Islet precursor cell (in vitro differentiated cells): ENCODE measurements around the gene TUBG2.

Source experiments
- DNase-seq: peaks from one replicate; pipeline ENCODE4 v3.0.0-alpha.2; 2018

TUBG2 gene

DNA sequence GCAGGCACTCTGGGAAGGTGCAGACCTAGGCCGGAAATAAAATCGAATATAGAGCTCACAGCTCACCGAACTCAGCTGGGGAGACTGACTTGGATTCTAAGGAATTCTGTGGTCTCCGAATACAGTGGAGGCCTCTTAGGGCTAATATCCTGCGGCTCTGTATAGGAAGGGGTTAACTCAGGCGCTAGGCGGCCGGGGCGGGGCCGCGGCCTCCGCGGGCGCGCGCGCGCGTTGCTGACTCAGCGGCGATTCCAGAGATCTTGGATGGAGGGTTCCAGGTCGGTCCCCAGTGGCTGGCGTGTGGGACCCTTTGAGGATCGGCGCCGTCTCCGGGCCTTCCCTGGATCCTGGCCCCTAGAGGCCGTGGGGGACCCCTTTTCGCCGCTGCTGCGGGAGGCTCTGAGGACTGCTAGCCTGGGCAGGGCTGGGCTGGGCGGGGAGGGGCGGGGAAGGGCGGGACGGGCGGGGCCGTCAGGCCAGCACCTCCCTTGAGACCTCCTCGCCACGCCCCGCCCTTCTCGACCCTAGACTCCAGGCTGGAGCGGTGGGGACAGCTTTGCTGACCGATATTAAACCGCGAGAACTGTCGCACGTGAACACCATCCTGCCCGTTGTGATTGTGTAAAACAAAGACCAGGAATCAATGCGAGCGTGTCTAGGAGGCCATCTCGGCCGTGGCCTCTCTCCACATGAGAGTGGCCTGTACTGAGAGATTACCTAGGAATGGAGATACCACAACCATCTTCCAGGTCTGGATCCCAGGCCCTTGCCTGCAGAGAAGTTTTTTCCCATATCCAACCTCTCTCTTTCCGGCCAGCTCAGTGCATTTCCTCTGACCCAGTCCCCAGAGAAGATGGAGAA is 19.1 kb downstream of the TUBG2 start:
- peak; percentile 98 for DNase-seq

DNA sequence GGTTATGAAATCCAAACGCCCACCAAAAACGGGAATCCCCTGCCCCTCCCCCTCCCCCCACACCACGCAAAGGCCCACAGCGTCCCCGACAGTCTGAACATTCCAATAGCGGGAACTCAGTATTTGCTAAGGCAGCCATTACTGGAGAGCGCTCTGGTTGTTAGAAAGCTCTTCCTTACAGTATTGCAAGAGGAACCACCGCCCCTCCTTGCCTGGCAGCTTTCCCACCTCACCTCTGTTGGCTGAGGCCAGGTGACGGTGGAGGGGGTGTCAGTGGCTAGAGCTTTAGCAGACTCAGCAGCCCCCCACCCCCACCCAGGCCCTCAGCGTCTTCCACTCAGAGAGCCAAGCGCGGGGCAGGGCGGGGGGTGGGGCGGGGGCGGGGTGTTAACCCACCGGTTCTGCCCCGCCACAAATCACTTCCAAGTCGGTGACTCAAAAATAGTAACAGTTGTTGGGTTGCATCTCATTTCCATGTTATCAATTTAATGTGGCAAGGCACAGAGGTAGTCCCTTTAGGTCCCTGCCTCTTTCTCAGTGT is 19.9 kb downstream of the TUBG2 start:
- DNase-seq, result peak; percentile 86

DNA sequence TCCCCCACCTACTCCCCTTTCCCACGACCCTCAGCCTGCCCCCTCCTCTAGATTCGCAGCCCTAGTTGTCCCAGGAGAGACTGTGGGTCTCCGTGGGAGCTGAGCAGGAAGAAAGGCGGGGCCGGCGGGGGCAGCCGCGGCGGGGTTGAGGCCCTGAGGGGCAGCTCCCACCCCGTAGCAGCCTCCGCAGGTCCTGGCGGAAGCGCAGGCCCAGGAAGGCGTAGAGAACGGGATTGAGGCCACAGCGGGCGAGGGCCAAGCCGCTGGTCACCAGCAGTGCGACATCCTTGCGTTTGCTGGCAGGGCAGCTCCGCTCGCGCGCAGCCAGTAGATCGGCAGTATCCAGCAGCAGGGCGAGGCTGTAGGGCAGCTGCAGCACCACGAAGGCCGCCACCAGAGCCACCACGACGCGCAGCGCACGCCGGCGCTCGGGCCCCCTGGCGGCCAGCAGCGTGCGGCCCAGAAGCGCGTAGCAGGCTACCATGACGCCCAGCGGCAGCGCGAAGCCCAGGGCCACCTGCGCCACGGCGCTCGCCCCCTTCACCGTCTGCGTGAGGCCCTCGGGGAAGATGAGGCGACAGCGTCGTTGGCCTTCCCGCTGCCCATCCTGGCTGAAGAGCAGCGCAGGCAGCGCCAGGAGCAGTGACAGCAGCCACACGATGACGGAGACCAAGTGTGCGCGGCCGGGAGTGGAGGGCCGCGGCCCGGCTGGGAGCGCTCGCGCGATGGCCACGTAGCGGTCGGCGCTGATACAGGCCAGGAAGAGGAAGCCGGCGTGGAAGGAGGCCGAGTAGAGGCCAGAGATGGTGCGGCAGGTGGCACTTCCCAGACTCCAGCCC is 20.6 kb downstream of the TUBG2 start:
- DNase-seq, result peak; percentile 97

DNA sequence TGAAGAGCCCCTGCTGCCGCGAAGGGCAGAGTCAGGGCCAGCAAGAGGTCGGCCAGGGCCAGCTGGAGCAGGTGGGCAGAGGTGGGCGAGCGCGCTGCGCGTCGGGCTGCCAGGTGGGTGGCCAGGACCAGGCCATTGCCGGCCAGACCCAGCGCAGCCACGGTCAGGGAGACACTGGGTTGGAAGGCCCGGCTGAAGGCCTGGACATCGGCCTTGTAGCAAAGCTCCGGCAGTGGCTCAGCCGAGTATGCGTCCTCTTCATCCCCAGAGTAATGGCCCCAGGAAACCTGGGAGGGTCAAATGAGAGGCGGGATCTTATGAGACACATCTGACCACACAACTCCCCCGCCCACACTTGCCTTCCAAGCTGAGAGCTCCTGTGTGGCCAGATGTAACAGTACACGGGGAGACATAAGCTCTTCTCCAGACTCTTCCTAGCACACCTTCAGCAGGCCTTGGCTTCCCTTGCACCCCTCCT is 21.3 kb downstream of the TUBG2 start:
- no peak for DNase-seq

DNA sequence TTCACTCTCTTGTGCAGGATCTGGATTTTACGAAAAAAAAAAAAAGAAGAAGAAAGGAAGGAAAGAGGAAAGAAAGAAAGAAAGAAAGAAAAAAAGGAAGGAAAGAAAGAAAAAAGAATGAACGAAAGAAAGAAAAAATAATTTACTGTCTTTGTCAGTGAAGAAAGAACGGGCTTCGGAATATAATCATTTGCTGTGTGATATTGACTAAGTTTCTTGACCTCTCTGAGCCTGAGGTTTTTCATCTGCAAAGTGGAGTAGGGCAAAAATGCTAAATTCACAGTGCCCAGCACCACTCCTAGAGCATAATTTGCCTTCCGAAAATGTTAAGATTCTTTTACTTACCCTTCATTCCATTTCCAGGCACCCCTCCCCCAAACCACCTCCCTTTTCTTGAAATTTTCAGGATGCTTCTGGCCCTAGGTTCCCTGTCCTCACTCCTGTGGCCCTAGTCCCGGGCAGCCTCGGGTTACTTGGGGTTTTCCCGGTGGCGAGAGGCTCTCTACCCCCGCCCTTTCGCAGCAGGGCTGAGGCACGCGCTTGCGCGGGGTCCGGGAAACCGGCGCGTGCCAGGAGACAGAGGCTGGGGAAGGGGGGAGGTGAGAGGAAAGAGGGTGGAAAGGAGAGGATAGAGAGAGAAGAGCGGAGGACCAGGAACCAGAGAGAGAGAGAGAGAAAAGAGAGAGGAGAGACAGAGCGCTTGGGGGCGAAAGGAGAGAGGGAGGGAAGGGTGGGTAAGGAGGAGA is 23.1 kb downstream of the TUBG2 start, which contains the start of gene CNTNAP1:
CNTNAP1 (plus strand) TSS at position 556 of the 746 bp plus-strand sequence. CDS start 299 bp downstream, outside the sequence.
- peak; percentile 81 for DNase-seq

DNA sequence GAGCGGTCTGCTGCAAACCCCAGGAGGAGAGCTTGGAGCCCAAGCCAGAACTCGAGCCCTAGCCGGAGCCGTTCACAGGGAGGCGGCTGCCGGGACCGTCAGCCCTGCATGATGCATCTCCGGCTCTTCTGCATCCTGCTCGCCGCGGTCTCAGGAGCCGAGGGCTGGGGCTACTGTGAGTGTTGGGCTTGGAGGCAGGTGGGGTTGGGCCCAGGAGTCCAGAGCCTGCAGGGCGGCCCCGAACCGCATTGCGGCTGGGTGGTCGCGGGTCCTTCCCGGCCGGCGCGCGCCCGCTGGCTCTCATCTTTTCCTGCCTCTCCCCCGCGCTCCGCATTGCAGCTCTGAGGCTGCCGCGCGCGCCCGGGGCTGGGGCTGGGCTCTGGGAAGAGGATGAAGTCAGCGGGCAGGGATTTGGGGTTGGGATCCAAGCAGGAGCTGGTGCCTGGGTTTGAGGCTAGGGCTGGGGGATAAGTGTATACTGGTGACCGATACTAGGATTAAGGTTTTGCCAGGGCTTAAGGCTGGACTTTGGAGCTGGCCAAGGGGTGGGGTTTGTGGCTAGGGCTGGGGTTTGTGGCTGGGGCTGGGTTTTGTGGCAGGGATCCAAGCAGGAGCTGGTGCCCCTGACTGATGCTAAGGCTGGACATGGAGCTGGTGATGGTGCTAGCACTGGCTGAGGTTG is 23.8 kb downstream of the TUBG2 start:
- DNase-seq, result peak; percentile 87

DNA sequence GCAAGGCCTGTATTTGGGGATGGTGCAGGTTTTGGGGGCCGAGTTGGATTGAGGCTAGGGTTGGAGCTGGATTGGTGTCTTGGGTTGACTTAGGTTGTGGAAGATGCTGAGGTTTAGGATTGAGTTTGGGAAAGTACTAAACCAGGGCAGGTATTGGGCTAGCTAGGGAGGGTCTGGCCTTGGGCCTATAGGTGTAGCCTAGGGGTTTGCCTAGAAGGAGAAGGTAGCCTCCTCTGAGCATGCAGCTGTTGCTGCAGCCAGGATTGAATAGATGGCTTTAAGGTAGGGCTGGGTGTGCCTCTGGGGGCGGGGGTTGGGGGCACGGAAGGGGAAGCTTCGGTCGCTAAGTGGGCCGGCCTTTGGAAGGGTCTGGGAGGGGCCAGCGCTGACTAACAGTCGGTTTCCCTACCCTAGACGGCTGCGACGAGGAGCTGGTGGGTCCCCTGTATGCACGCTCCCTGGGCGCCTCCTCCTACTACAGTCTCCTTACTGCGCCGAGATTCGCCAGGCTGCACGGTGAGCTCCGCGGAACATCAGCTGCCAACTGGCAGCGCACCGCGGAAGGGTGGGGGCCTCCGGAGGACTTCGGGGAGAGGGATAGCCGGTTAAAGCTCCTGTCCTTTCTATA is 24.4 kb downstream of the TUBG2 start:
- DNase-seq, result no peak

DNA sequence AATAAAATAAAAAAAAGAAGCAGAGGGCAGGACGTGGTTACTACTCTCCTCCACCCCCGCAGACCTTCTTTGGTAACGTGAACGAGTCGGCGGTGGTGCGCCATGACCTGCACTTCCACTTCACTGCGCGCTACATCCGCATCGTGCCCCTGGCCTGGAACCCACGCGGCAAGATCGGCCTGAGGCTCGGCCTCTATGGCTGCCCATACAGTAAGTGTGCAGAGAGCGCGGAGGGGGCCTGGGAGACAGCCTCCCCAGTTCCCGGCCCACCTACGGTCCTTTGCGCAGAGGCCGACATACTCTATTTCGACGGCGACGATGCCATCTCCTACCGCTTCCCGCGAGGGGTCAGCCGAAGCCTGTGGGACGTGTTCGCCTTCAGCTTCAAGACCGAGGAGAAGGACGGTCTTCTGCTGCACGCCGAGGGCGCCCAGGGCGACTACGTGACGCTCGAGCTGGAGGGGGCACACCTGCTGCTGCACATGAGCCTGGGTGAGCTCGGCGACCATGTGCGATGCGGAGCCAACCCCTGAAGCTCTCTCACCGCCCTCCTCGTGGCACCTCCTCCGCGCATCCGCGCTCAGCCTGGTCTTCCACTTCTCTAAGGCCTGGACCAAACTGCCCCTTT is 26.0 kb downstream of the TUBG2 start:
- no peak for DNase-seq

DNA sequence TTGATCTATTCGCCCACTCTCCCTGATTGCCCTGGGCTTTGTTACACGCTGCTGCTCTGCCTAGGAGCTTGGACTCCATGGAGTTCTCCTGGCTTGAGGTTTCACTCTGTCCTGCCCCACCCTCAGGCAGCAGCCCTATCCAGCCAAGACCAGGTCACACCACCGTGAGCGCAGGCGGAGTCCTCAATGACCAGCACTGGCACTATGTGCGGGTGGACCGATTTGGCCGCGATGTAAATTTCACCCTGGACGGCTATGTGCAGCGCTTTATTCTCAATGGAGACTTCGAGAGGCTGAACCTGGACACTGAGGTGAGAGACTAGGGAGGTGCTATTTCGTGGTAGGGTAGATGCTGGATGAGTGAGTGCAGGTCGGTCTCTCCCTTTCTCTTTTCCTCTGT is 26.7 kb downstream of the TUBG2 start:
- no peak for DNase-seq

DNA sequence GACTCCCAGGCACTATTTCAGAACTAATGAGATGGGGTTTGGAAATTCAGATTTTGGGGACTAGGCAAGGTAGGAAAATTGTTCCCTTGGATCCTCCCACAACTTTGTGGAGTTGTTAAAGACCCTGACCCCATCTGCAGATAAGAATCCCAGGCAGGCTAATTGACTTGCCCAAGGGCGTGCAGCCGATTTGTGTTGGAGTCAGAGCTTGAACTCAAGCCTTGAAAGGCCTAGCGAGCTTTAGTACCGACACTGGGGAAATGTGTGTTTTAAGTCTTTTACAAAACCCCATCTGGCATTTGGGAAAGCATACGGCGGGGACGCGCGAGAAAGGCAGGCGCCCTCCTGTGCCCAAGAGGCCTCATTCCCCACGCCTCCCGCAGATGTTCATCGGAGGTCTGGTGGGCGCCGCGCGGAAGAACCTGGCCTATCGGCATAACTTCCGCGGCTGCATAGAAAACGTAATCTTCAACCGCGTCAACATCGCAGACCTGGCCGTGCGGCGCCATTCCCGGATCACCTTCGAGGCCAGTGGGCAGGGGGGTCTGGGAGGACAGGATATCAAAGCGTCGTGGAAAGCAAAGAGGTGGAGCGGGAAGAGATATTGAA is 27.5 kb downstream of the TUBG2 start:
- peak; percentile 86 for DNase-seq

DNA sequence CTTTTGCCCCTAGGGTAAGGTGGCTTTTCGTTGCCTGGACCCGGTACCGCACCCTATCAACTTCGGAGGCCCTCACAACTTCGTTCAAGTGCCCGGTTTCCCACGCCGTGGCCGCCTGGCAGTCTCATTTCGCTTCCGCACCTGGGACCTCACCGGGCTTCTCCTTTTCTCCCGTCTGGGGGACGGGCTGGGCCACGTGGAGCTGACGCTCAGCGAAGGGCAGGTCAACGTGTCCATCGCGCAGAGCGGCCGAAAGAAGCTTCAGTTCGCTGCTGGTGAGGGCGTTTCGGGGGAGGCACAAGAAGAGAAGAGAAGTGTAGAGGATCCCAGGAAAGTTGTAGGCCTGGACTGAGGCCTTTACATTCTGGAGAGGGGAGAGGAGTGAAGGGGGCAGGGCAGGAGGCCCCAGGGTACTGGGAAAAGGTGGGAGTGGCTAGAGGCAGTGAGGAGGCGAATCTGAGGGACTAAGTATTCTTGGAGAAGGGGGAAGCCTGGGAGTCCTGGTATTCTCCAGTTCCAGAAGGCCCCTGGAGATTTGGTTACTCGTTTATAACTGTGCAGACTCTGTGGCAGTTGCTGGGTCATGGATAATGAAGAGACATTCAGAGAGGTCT is 28.7 kb downstream of the TUBG2 start:
- no peak for DNase-seq

DNA sequence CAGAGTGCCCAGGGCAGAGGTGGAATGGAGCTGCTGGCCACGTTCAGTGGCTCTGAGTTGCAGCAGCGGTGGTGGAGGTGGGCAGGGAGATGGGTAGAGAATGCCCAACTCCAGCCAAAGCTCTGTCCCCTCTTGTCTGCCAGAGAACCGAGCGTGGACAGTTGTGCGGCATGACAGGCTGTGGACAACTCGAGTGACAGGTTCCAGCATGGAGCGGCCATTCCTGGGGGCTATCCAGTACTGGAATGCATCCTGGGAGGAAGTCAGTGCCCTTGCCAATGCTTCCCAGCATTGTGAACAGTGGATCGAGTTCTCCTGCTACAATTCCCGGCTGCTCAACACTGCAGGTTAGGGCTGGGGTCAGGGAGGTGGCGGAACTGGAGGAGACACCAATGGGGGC is 31.5 kb downstream of the TUBG2 start:
- DNase-seq, result no peak

DNA sequence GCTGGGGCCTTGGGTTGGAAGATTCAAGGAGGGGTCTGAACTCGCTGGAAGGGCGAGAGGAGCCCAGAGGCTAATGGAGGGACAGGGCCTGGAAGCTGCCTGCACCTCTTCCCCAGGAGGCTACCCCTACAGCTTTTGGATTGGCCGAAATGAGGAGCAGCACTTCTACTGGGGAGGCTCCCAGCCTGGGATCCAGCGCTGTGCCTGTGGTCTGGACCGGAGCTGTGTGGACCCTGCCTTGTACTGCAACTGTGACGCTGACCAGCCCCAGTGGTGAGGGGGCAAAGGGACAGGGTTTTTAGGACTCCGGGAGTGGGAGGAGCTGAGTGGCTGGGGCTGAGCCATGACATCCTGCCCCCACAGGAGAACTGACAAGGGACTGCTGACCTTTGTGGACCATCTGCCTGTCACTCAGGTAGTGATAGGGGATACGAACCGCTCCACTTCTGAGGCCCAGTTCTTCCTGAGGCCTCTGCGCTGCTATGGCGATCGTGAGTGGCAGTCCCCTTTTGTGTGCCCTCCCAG is 32.0 kb downstream of the TUBG2 start:
- no peak for DNase-seq

DNA sequence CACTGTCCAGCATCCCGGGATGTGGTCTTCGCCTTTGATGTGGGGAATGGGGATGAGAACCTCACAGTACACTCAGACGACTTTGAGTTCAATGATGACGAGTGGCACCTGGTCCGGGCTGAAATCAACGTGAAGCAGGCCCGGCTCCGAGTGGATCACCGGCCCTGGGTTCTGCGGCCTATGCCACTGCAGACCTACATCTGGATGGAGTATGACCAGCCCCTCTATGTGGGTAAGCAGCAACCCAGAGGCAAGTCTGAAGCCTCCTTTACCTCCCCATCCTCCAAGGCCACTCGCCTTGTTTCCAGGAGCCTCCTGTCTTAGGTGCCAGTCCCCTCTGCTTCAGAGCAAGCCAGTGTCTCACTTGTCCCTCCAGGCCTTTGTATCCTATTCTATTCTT is 33.4 kb downstream of the TUBG2 start:
- no peak for DNase-seq

DNA sequence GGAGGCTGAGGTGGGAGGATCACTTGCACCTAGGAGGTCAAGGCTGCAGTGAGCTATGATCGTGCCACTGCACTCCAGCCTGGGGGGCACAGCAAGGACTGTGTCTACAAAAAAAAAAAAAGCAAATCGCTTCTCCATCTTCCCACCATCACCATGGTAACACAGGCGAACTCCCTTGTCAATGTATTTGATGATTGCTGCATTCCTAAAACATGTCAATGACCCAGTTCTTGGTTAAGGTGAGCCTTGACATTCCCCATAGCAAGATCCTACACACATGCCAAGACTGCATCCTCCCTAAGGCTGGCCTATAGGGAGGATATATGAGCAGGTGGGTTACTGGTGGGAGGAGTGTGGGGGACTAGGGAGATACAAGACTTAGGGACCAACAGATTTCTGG is 35.4 kb downstream of the TUBG2 start:
- DNase-seq, result no peak

DNA sequence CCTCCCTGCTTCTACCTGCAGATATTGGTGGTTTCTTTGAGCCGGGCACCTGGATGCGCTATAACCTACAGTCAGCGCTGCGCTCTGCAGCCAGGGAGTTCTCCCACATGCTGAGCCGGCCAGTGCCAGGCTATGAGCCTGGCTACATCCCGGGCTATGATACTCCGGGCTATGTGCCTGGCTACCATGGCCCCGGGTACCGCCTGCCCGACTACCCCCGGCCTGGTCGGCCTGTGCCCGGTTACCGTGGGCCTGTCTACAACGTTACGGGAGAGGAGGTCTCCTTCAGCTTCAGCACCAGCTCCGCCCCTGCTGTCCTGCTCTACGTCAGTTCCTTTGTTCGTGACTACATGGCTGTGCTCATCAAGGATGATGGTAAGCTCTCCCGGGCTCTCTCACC is 36.4 kb downstream of the TUBG2 start:
- DNase-seq, result no peak

DNA sequence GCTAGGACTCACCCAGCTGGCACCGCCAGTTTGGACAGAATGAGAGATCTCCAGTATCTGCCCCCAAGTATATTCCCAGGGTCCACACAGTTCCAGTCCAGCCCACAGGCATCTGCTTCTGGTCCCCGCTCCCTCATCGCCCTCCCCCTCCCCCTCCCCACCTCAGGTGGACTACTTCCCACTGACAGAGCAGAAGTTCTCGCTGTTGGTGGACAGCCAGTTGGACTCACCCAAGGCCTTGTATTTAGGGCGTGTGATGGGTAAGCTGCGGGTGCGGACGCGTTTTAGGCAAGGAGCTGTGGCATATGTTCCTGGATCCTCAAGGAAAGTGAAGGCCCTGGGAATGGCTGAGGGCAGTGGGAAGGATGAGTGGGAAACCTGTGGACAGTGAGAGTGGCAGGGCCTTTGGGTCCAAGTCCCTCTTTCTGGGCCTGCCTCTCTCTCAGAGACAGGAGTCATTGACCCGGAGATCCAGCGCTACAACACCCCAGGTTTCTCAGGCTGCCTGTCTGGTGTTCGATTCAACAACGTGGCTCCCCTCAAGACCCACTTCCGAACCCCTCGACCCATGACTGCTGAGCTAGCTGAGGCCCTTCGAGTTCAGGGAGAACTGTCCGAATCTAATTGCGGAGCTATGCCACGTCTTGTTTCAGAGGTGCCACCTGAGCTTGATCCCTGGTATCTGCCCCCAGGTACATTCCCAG is 38.2 kb downstream of the TUBG2 start:
- DNase-seq, result peak; percentile 54

DNA sequence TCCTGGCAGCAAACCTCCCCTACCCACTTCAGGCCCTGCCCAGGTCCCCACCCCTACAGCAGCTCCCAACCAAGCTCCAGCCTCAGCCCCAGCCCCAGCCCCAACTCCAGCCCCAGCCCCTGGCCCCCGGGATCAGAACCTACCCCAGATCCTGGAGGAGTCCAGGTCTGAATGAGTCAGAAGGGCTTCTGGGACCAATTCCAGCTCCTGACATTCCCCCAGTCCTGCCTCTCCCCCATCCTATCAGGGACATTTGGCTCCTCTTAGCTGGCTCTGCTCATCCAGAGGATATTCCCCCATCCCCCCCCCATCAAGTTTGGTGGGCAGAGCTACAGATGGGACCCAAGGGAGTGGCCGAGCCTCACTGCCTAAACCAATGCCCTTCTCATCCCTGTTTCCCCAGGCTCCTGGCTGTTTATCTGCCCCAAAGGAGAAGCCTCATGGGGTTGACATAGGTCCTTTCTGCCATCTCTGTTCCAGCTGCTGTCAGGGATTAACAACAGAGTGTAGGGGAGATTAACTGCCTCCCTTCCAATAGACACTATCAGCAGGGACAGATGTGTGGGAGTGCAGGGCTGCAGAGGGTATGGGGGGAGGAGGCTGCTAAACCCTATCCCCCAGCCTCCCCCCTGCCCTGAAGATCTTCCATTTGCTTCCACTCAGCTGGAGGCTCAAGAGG is 39.8 kb downstream of the TUBG2 start:
- DNase-seq, result no peak

DNA sequence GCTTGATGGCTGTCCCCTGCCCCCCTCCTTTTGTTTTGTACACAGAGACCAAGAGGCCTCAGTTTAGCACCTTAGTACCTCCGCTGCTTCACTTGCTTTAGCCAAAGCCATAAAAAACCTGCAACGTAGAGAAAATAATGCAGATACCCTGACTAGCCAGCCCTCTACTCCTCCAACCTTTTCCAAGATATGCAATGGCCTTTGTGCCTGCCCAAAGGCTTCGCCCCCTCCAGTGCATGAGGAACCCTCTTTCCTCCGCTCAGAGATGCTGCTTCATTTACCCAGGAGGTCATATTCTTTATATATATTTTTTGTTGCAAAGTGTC is 40.3 kb downstream of the TUBG2 start:
- DNase-seq, result no peak
